ENCODE data around the gene ROS1.

- TF ChIP-seq CTCF (IDR thresholded peaks at IDR 0.05), result no peak
- no peak for TF ChIP-seq EZH2phosphoT487 (IDR thresholded peaks at IDR 0.05)
Observed at GRCh38 chr6:117288083-117288715, 137.5 kb downstream of the ROS1 start.

Measured in neural progenitor cell (in vitro differentiated cells).